CD4-positive, alpha-beta T cell treated with Interleukin-2 at 100 ng/mL for 4 hours (primary cell): ENCODE data around the gene RASSF1.
"Not testable (repeated sequence)": the region's sequence is repeated elsewhere in the genome, so short reads cannot be mapped to it uniquely, and the experiment has no call there.

Experiments
- DNase-seq: peaks from one replicate; pipeline ENCODE4 v3.0.0-alpha.2; 2020; ENCODE audit warnings: low spot score

Gene RASSF1

GRCh38 chr3:50284121-50284520 lies 56.5 kb downstream of the RASSF1 start:
- not testable (repeated sequence) for DNase-seq
